Stimulated activated CD8-positive, alpha-beta memory T cell treated with anti-CD3 and anti-CD28 coated beads, Interleukin-7, amount 100 ng/mL, for 4 hours (primary cell): Measurements from ENCODE around the gene ST6GALNAC6.
"Not testable (repeated sequence)": the region's sequence is repeated elsewhere in the genome, so short reads cannot be mapped to it uniquely, and the experiment has no call there.

Experiments
- DNase-seq, 2 donors: peaks; one replicate each; pipeline ENCODE4 v3.0.0-alpha.2; 2020; ENCODE audit warnings: low read depth in 2 of 2

The ST6GALNAC6 gene

DNA sequence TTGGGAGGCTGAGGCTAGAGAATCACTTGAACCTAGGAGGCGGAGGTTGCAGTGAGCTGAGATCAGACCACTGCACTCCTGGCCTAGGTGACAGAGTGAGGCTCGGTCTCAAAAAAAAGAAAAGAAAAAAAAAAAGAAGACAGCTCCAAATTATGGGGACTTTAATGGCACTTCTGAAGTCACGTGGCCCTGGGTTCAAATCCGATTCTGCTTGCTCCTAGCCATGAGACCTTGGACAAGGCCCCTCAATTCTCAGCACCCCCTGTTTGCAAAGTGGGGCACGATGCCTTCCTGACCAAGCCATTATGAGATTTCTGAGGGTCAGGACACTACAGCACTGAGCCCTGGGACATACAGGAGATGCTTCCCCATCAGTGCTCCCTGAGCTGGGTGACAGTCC is 43.9 kb downstream of the ST6GALNAC6 start:
- no peak for DNase-seq

DNA sequence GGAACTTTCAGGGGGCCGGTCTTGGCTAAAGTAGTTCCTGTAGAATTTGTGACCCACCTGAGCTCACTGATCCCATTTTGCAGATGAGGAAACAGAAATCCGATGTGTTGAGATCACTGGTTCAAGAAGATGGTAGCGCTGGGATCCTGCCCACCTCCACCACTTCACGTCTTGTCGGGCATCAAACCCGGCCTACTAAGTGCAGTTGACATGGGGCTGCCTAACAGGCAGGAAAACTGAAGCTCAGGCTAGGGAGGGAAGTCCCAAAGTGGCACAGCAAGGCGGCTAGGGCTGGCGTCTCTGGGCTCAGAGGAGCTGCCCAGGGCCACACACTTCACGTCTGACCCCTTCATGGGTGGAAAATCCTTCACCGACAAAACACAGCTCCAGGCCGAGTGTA is 44.4 kb downstream of the ST6GALNAC6 start:
- DNase-seq: no peak

DNA sequence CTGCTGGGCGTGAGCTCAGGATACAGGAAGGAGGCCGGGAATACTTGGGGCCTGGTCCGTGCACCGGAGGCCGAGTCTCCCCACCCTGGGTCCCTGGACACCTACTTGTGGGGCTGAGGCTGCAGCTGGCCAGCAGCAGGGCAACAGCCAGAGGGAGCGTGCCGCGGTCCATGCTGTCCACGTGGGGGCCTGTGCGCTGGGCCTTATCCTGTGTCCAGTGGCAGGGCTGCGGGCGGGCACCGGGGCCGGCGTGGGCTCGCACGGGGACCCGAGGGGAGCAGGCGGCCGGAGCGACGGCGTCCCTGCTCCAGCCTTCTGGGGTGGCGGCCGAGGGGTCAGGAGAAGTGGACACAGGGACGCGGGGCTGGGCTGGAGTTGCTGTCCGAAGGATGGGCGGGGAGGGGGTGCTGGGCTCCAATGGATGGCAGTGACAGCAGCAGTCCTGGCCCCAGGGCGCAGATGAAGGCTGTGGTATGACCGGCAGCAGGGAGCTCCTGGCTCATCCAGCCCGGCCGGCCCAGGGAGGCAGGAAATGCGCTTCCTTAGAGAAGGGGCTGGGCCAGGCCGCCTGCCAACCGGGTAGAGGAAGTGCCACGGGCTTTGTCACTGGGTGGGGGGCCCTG is 45.1 kb downstream of the ST6GALNAC6 start, which contains the start of gene ENG:
Gene ENG (minus strand): TSS at position 475 of the 623 bp plus-strand sequence. CDS start 303 bp downstream, at position 172.
- DNase-seq: no peak

DNA sequence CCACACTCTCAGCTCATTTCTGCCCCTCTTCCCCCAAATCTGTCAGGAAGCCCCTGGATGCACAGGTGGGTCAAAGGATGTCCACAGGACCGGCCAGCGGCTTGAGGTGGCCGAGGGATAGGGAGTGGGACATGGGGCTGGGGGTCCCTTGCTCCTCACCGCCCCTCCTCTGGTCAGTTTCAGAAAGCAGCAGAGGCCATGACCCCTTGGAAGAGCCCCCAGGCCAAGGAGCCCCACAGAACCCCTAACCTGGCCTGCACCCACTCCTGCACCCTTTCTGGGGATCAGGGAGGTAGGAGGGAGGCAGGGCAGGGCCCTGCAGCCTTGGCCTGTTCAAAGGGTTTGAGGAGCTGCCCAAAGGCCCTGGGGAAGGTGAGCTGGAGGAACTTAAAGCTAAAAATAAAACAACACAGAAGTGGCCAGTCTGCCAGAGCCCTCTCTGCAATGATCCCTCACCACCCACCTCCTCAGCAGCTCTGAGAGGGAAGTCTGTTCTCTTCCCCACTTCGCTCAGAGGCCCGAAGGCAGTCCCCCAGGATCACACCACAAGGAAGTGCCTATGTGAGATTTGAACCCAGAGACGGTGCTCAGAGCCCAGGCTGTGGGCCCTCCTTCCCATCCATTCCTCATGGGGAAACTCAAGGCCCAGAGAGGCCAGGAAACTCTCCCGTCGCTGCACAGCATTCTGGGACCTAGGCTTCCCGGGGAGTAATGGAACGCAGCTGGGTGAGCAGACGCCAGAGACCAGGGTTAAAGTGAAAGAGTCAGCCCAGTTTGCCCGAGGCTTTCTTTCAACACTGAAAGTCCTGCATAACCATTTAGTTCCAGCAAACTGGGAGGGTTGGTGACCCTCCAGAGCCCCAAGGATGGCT is 45.9 kb downstream of the ST6GALNAC6 start:
- DNase-seq: no peak

DNA sequence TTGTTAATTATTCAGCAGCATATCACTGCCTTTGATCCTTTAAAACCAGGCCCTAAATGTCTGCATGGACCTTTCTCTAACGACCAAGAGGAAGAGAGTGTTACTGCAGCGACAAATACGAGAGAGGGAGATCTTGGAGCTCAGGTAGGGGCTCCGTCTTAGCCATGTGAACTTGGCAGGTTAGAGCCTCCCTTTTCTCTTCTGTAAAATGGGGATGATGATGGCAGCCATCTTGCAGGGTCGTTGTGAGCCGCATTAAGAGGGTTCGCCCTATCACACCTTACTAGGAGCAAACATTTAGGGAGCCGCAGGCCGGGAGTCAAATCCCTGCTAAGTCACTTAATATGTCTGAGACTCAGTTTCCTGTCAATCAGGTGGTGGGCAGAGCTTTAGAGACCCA is 46.6 kb downstream of the ST6GALNAC6 start:
- DNase-seq: no peak

DNA sequence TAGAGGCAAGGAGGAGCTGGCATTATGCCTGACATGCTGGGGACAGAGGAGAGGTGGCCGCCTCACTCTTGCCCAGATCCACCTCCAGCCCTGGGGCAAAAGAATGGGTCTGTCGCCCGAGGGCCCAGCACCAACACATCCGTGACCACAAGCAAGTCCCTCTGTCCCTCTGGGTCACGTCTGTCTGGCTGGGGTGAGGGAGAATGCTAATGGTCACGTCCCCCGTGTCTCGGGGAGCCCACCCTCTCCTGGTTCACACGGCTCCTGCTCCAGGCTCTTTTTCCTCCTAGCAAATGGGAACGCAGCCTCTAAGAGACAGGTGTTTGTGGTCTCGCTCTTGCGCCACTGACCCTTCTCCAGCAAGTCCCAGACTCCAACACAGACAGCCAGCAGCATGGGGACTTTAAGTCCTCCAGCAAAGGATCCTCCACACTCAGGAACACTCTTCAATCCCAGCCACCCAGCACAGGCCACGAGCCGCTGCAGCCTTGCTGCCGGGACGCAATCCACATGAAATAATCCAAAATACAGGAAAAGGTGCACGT is 49.0 kb downstream of the ST6GALNAC6 start:
- no peak for DNase-seq

DNA sequence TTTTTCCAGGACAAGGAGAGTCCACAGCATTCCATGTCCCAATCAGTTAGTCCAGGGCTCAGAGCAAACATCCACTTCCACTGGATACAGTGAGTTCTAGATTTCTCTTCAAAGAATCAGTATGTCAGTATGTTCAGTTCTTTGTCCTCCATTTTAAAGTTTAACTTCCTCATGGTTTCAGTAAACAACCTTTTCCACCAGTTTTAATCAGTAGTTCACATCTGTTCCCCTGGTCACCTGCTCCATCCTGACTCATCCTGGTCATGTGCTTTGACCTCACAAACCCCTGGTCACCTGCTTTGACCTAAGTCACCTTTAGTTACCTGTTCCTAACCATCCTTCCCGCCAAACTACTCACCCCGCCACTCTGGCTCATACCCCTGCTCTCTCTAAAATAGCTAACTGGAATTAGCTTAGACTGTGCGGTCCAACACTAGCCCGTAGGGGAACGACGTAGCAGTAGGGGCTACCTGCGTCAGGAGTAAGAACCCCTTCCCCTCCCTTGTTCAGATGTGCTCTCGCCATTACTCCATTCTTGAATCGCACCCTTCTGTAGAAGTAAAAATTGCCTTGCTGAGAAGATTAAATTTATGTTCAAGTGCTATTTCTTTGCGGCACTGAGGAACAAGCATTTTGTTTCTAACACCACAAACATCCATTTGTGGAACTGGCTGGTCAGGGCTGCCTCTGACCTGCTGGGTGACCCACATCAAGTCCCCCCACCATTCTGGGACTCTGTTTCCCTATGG is 50.5 kb downstream of the ST6GALNAC6 start:
- DNase-seq: no peak

DNA sequence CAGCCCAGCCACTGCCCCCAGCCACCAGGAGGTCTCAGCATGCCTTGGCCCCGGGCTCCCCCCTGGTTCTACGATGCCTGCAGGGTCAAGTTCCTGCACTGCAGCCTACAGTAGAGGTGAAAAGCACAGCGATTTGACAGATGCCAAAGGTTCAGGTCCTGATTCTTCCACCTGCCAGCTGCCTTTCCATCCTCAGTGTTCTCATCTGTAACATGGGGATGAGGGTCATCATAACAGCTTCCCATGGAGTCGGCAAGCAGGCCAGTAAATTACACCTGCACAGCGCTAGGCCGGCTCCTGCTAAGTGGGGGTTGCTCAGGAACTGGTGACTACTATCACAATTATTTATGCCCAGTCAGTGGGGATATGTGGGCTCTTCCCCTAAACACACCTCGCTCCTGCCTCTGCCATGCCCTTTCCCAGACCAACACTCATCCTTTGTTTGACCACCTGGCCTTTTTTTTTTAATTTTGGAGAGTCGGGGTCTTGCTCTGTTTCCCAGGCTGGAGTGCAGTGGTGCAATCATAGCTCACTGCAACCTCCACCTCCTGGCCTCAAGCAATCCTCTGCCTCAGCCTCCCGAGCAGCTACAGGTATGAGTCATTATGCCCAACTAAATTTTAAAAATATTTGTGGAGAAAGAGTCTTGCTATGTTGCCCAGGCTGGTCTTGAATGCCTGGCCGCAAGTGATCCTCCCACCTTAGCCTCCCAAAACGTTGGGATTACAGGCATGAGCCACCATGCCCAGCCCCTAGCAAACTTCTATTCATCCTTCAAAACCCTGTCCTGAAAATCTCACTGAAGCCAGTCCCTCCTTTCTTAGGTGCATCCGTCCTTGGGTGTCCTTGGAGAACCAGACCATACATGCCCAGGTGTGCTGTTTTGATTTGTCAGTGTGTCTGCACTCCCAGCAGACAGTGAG is 51.3 kb downstream of the ST6GALNAC6 start:
- no peak for DNase-seq

DNA sequence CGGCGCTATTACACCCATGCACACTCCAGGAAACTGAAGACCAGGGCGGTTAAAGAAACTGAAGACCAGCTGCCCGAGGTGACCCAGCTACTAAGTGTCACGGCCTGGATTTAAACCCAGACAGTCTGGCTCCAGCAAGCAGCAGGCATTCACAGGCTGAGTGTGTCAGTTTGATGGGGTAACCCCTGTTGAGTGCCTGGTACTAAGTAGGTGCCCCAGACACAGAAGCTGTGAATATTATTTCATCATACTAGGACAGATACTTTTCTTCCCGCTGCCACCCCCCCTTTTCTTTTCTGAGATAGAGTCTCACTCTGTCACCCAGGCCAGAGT is 52.3 kb downstream of the ST6GALNAC6 start:
- no peak for DNase-seq

DNA sequence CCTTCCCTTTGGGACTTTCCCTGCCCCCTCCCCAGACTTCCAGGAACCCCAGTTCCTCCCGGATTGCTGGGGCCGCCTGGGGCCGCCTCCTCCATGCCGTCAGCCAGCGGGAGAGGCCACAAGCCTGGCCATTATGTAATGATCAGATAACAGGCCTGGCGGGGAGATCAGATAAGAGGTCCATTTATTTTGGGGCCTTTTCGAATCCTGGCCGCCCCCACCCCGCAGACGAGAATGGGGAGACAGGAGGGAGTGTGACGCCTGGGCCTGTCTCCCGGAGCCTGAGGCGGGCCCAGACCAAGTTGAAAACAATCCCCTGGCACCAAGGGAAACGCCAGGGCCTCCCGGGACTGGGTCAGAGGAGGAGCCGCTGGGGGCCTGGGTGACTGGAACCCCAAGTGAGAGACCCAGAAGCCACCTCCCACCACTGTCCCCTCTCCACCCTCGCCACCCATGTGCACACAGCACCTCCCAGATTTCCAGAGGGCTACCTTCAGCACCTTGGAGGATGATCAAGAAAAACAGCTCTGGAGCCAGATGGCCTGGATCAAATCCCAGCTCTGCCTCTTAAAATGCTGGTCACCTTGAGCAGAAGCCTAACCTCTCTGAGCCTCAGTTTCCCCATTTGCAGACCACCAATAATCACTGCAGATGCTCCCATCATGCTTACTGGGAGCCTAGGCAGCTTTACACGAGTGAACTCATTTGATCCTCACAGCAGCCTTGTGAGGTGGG is 52.8 kb downstream of the ST6GALNAC6 start:
- DNase-seq: no peak

DNA sequence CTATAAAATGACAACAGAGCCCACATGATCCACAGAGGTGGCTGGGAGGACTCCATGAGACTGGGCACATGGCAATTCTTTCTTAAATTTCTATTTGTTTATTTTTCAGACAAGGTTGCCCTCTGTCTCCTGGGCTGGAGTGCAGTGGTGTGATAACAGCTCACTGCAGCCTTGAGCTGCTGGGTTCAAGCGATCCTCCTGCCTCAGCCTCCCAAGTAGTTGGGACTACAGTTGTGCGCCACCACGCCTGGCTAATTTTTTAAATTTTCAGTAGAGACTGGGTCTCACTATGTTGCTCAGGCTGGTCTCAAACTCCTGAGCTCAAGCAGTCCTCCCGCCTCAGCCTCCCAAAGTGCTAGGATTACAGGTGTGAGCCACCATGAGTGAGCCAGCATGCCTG is 53.8 kb downstream of the ST6GALNAC6 start:
- DNase-seq: not testable (repeated sequence)

DNA sequence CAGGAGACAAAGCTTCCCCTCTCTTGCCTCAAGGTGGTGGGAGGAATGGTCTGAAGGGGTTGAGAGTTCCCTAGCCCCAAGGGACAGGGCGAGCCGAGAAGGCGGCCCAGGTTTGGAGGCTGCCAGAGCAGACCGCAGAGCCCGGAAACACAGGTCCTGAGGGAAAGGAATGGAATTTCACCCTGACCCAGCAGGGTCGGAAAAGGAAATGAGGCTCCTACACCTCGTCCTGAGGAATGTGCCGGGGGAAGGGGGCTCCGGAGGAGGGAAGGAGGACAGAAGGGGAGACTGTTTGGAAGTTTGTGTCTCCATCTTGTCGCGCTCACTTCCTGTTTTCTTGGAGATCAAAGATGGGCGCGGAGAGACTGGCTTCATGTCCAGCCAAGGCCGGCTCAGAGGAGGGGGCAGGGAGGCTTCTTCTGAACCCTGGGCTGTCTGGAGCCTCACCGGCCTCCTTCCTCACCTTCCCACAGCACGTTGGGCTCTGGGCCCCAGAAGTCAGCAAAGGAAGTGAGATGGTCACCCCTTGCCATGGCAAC is 54.5 kb downstream of the ST6GALNAC6 start:
- DNase-seq: no peak

DNA sequence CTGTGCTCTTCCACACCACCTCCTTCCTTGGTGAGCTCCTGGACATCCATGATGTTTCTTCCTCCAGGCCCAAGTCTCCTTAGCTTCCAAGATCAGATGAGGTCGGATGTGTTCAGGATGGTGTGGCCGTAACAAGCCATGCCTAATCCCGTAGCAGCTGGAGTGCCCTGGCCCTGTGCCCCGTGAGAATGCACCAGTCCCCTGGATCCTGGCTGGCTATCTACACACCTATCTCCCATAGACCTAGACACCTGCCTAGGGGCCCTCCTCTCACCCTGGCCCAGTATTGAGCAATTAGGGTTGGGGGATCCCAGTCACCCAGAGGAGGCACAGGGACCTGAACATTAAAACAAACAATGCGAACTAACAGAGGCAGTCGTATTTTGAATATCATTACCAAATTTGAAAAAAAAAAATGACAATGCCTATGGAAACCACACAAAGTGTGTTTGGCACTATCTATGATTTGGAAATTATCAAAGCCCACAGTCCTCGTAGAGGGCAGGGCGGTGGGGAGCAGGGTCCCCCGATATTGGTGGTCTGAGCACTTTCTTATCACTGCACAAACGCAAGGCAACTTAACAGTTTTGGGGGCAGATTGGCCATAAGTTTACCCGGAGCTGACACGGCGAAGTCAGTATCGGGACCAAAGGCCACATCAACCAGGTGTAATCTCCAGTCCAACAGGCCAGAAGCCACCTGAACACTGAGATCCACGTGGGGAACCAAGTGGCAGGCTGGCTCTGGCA is 58.1 kb downstream of the ST6GALNAC6 start:
- DNase-seq: no peak

DNA sequence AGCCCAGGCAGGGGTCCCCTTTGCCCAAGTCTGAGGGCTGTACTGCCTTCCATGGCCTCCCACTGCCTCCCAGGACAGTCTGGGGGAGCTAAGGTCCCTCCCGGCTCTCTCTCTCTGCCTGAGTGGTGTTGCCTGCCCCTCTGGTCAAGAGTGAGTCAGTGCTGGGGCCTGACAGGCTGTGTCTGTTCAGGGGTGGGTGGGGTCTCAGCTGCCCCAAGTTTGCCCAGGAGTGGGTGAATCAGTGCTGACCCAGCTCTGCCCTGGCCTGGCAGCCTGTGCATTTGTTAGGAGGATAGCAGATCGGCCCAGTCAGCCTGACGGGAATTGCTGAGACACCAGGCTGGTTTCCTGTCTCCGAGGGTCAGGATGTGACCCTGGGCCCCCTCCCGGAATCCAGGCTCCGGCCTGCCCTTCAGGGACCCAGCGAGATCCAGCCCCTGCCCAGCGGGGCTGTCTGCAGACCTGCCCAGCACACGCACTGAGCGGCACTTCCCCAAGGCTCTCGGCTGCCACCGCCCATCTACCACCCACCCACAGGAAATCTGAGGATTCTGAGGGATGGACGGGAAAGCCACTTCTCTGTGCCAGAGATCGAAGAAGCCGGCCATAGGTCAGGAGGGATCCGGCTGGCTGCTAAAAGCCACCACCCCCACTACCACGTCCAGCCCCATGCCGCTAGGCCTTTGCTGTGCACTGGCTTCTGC is 60.9 kb downstream of the ST6GALNAC6 start:
- DNase-seq: no peak

DNA sequence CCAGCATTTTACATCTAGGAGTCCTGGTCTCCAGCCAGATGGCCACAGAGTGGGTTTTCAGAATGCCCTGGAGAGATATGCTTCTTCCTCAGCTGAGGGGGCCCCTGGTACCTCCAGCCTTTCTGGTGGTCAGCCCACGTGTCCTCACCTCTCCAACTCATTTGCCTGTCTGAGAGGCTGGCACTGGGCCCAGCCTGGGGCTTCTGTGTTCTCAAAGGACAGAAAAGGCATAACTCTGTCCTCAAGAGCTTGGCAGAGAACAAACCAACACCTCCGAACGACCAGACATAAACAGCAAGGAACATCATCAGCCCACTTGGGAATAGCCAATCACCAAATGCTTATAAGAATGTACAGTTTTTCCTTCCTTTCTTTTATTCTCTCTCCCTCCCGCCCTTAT is 62.1 kb downstream of the ST6GALNAC6 start:
- DNase-seq: no peak

DNA sequence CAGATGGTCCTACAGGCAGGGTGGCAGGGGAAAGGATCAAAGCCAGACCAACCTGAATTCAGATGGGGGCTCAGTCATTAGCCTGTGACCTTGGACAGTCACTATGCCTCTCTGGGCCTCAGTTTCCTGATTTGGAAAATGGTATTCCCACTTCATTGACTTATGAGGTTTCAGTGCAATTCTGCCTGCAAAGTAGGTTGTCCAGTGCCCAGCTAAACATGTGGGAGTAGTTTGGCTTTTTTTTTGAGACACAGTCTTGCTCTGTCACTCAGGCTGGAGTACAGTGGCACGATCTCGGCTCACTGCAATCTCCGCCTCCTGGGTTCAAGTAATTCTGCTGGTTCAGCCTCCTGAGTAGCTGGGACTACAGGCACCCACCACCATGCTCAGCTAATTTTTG is 62.8 kb downstream of the ST6GALNAC6 start:
- not testable (repeated sequence) for DNase-seq

DNA sequence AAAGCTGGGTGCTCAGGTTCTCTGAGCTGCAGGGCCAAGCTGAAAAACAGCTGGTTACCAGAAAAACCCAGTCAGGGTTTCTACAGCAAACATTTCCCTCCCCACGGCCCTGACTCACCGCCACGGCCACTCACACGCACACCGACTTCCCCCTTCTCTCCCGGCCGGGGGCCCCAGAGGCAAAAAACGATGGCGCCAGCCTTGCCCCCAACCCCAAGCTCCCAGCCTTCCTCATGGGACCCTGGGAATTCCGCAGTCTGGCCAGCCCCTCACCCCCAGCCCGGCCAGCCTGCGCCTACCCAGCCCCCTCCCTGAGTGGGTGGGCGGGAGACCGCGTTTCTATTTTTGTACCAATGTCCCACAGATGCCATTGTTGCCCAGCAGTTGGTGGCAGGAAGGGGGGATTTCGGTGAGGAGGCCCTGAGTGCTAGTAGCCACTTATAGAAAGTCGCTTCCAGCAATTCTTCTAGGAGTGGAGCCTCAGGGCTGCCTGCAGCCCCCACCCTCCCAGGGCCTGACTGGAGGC is 63.3 kb downstream of the ST6GALNAC6 start:
- DNase-seq: no peak
